K562 (cell line): Measurements from ENCODE around the gene MOB1B. TPM values are rescaled to one million over a fixed set of nuclear protein-coding genes. Genes with fewer than 3 reads are reported as not detected.

ENCODE experiments used
- CREB3L1 ChIP-seq: fragments of 450-650 bp; IDR thresholded peaks from 2 replicates; pipeline ENCODE4 v1.6.1; 2014; ENCODE audit warnings: low read depth, mild to moderate bottlenecking, moderate library complexity, borderline replicate concordance
- E2F1 ChIP-seq: sonication (generic); formaldehyde crosslinking; IDR thresholded peaks from 2 replicates; pipeline ENCODE4 v1.8.1; 2023; ENCODE audit warnings: mild to moderate bottlenecking, missing genetic modification reagents, moderate library complexity
- ESRRB ChIP-seq: fragments of 250-450 bp; sonication (Bioruptor Pico); IDR thresholded peaks from 2 replicates; pipeline ENCODE4 v1.5.0; 2020; ENCODE audit warnings: mild to moderate bottlenecking, moderate library complexity, borderline replicate concordance
- HDAC1 ChIP-seq, 2 experiments: fragments of 450-650 bp; IDR thresholded peaks; 2 replicates each; pipeline ENCODE4 v1.6.1; 2016 to 2017; ENCODE audit warnings: inconsistent platforms in 1 of 2, mild to moderate bottlenecking in 1 of 2, moderate library complexity in 1 of 2
- KDM1A ChIP-seq, 2 experiments: fragments of 450-650 bp; IDR thresholded peaks; 2 replicates each; pipeline ENCODE4 v1.6.1; 2016; ENCODE audit warnings: mild to moderate bottlenecking in 2 of 2
- MEF2A ChIP-seq: IDR thresholded peaks from 2 replicates; pipeline ENCODE4 v1.6.1; 2011; ENCODE audit warnings: low read depth, mild to moderate bottlenecking, low read length, moderate library complexity; ENCODE audit not compliant: control insufficient read depth
- MTA1 ChIP-seq: fragments of 450-650 bp; IDR thresholded peaks from 2 replicates; pipeline ENCODE4 v1.6.1; 2017; ENCODE audit warnings: borderline replicate concordance
- NBN ChIP-seq: fragments of 450-650 bp; IDR thresholded peaks from 2 replicates; pipeline ENCODE4 v1.6.1; 2016; ENCODE audit warnings: low read depth, mild to moderate bottlenecking
- PHB2 ChIP-seq: fragments of 450-650 bp; IDR thresholded peaks from 2 replicates; pipeline ENCODE4 v1.6.1; 2017; ENCODE audit warnings: low read depth
- ZEB2 ChIP-seq: fragments of 450-650 bp; IDR thresholded peaks from 2 replicates; pipeline ENCODE4 v1.6.1; 2016
- ZNF12 ChIP-seq: sonication (generic); formaldehyde crosslinking; IDR thresholded peaks from 2 replicates; pipeline ENCODE4 v1.4.0; 2020; ENCODE audit warnings: mild to moderate bottlenecking, missing genetic modification reagents
- ZNF311 ChIP-seq: fragments of 250-450 bp; sonication (Bioruptor Pico); IDR thresholded peaks from 2 replicates; pipeline ENCODE4 v1.4.0; 2020; ENCODE audit warnings: mild to moderate bottlenecking, moderate library complexity
- ZNF436 ChIP-seq: fragments of 250-450, 450-650 bp; sonication (Bioruptor Pico); formaldehyde crosslinking; IDR thresholded peaks from 2 replicates; pipeline ENCODE4 v1.7.0; 2020; ENCODE audit warnings: mild to moderate bottlenecking
- polyA plus RNA-seq, 8 experiments: library from polyadenylated mRNA; depleted of rRNA in 4 of 8; stranded (reverse) in 5 of 8; unstranded in 3 of 8; fragments of >200 nt; fragmentation: Nextera tagmentation in 2 of 8; fragmentation: Illumina TruSeq in 1 of 8; extraction: Ambion mirVana in 2 of 8; extraction: Trizol in 1 of 8; gene quantifications; 2 replicates each; pipeline versions ENCODE4 v1.2.1 to v1.2.3, GENCODE V29; 2011 to 2014; ENCODE audit warnings: inconsistent platforms in 1 of 8, missing spikeins in 1 of 8
- total RNA-seq, 7 experiments: library from RNA; depleted of rRNA in 6 of 7; stranded (reverse); fragments of >200 nt in 6 of 7; fragmentation: Illumina TruSeq in 2 of 7; extraction: Trizol in 2 of 7; gene quantifications; 2 replicates each; pipeline versions ENCODE4 v1.2.1 to v1.2.3, GENCODE V29; 2011 to 2021; ENCODE audit warnings: low replicate concordance in 1 of 7
- TF ChIP-seq, protein P1 (sequence below): fragments of 250-450 bp; sonication (Bioruptor Pico); IDR thresholded peaks from 2 replicates; pipeline ENCODE4 v1.5.0; 2022; ENCODE audit warnings: mild to moderate bottlenecking
- TF ChIP-seq, protein P2 (sequence below): fragments of 200-800 bp; sonication (Bioruptor generic); IDR thresholded peaks from 2 replicates; pipeline ENCODE4 v1.6.1; 2016; ENCODE audit warnings: missing genetic modification characterization, missing compliant biosample characterization

Gene MOB1B
- total and polyA plus RNA-seq, 9 of the 15 experiments (the other 6 are each of a cell fraction or from before 2014, with no cell fraction given): 8.4 to 37.8 (median 19.0) TPM

GRCh38 chr4:70993181-70994068 lies 91.3 kb downstream of the MOB1B start, which contains the start of gene DCK (continued):
- TF ChIP-seq CREB3L1: peak; percentile 39; the same call in 1 of the 2 replicates
- TF ChIP-seq, protein P1, sequence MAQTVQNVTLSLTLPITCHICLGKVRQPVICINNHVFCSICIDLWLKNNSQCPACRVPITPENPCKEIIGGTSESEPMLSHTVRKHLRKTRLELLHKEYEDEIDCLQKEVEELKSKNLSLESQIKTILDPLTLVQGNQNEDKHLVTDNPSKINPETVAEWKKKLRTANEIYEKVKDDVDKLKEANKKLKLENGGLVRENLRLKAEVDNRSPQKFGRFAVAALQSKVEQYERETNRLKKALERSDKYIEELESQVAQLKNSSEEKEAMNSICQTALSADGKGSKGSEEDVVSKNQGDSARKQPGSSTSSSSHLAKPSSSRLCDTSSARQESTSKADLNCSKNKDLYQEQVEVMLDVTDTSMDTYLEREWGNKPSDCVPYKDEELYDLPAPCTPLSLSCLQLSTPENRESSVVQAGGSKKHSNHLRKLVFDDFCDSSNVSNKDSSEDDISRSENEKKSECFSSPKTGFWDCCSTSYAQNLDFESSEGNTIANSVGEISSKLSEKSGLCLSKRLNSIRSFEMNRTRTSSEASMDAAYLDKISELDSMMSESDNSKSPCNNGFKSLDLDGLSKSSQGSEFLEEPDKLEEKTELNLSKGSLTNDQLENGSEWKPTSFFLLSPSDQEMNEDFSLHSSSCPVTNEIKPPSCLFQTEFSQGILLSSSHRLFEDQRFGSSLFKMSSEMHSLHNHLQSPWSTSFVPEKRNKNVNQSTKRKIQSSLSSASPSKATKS: no peak
- no peak for TF ChIP-seq MEF2A
- TF ChIP-seq ZEB2: no peak
- no peak for TF ChIP-seq NBN
- peak; percentile 97 for TF ChIP-seq E2F1 (CRISPR knock-in tag)
- TF ChIP-seq, protein P2, sequence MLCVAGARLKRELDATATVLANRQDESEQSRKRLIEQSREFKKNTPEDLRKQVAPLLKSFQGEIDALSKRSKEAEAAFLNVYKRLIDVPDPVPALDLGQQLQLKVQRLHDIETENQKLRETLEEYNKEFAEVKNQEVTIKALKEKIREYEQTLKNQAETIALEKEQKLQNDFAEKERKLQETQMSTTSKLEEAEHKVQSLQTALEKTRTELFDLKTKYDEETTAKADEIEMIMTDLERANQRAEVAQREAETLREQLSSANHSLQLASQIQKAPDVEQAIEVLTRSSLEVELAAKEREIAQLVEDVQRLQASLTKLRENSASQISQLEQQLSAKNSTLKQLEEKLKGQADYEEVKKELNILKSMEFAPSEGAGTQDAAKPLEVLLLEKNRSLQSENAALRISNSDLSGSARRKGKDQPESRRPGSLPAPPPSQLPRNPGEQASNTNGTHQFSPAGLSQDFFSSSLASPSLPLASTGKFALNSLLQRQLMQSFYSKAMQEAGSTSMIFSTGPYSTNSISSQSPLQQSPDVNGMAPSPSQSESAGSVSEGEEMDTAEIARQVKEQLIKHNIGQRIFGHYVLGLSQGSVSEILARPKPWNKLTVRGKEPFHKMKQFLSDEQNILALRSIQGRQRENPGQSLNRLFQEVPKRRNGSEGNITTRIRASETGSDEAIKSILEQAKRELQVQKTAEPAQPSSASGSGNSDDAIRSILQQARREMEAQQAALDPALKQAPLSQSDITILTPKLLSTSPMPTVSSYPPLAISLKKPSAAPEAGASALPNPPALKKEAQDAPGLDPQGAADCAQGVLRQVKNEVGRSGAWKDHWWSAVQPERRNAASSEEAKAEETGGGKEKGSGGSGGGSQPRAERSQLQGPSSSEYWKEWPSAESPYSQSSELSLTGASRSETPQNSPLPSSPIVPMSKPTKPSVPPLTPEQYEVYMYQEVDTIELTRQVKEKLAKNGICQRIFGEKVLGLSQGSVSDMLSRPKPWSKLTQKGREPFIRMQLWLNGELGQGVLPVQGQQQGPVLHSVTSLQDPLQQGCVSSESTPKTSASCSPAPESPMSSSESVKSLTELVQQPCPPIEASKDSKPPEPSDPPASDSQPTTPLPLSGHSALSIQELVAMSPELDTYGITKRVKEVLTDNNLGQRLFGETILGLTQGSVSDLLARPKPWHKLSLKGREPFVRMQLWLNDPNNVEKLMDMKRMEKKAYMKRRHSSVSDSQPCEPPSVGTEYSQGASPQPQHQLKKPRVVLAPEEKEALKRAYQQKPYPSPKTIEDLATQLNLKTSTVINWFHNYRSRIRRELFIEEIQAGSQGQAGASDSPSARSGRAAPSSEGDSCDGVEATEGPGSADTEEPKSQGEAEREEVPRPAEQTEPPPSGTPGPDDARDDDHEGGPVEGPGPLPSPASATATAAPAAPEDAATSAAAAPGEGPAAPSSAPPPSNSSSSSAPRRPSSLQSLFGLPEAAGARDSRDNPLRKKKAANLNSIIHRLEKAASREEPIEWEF (CRISPR knock-in tag): no peak
- TF ChIP-seq MTA1: no peak
- peak in 1 of 2 experiments; percentile 44; a peak in 1 of 4 replicates for TF ChIP-seq KDM1A (IDR thresholded peaks at IDR 0.05)
- TF ChIP-seq HDAC1 (IDR thresholded peaks at IDR 0.05): no peak; a peak in 1 of 4 replicates
- TF ChIP-seq ESRRB (CRISPR knock-in tag): no peak
- no peak for TF ChIP-seq ZNF311 (CRISPR knock-in tag)
- TF ChIP-seq ZNF436 (CRISPR knock-in tag): no peak
- no peak for TF ChIP-seq ZNF12 (CRISPR knock-in tag)
- TF ChIP-seq PHB2: no peak
